HEK293 (cell line): ENCODE measurements around the gene CDRT4.

Experiments used
- ZIC2 ChIP-seq: fragments of 450-650 bp; formaldehyde crosslinking; IDR thresholded peaks from 2 replicates; pipeline ENCODE4 v1.5.1; 2016; ENCODE audit warnings: missing biosample characterization, missing genetic modification characterization
- ZNF121 ChIP-seq: fragments of 450-650 bp; formaldehyde crosslinking; IDR thresholded peaks from 2 replicates; pipeline ENCODE4 v1.5.1; 2016; ENCODE audit warnings: missing biosample characterization, missing genetic modification characterization
- ZNF302 ChIP-seq: fragments of 450-650 bp; formaldehyde crosslinking; IDR thresholded peaks from 2 replicates; pipeline ENCODE4 v1.5.1; 2016; ENCODE audit warnings: missing biosample characterization, missing genetic modification characterization, low read depth
- ZNF670 ChIP-seq: fragments of 450-650 bp; formaldehyde crosslinking; IDR thresholded peaks from 2 replicates; pipeline ENCODE4 v1.5.1; 2016; ENCODE audit warnings: missing biosample characterization, missing genetic modification characterization, low read depth
- ZSCAN16 ChIP-seq: fragments of 450-650 bp; formaldehyde crosslinking; IDR thresholded peaks from 2 replicates; pipeline ENCODE4 v1.5.1; 2016; ENCODE audit warnings: missing biosample characterization, missing genetic modification characterization
- TF ChIP-seq, protein P1 (sequence below): fragments of 450-650 bp; formaldehyde crosslinking; IDR thresholded peaks from 2 replicates; pipeline ENCODE4 v1.5.1; 2016; ENCODE audit warnings: missing biosample characterization, missing genetic modification characterization
- TF ChIP-seq, protein P2 (sequence below): IDR thresholded peaks from 2 replicates; pipeline ENCODE4 v1.6.1; 2011; ENCODE audit warnings: mild to moderate bottlenecking, low read depth, low read length, borderline replicate concordance
- TF ChIP-seq, protein P3 (sequence below): fragments of 450-650 bp; formaldehyde crosslinking; IDR thresholded peaks from 2 replicates; pipeline ENCODE4 v1.5.1; 2016; ENCODE audit warnings: missing biosample characterization, missing genetic modification characterization

- TF ChIP-seq, protein P1, sequence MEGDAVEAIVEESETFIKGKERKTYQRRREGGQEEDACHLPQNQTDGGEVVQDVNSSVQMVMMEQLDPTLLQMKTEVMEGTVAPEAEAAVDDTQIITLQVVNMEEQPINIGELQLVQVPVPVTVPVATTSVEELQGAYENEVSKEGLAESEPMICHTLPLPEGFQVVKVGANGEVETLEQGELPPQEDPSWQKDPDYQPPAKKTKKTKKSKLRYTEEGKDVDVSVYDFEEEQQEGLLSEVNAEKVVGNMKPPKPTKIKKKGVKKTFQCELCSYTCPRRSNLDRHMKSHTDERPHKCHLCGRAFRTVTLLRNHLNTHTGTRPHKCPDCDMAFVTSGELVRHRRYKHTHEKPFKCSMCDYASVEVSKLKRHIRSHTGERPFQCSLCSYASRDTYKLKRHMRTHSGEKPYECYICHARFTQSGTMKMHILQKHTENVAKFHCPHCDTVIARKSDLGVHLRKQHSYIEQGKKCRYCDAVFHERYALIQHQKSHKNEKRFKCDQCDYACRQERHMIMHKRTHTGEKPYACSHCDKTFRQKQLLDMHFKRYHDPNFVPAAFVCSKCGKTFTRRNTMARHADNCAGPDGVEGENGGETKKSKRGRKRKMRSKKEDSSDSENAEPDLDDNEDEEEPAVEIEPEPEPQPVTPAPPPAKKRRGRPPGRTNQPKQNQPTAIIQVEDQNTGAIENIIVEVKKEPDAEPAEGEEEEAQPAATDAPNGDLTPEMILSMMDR (tag by site-specific recombination): no peak
- TF ChIP-seq ZIC2 (tag by site-specific recombination) (no peak), ZSCAN16 (no peak), ZNF121 (tag by site-specific recombination) (no peak), ZNF670 (tag by site-specific recombination) (no peak), ZNF302 (tag by site-specific recombination) (no peak)
- TF ChIP-seq, protein P2, sequence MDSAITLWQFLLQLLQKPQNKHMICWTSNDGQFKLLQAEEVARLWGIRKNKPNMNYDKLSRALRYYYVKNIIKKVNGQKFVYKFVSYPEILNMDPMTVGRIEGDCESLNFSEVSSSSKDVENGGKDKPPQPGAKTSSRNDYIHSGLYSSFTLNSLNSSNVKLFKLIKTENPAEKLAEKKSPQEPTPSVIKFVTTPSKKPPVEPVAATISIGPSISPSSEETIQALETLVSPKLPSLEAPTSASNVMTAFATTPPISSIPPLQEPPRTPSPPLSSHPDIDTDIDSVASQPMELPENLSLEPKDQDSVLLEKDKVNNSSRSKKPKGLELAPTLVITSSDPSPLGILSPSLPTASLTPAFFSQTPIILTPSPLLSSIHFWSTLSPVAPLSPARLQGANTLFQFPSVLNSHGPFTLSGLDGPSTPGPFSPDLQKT: no peak
- TF ChIP-seq, protein P3, sequence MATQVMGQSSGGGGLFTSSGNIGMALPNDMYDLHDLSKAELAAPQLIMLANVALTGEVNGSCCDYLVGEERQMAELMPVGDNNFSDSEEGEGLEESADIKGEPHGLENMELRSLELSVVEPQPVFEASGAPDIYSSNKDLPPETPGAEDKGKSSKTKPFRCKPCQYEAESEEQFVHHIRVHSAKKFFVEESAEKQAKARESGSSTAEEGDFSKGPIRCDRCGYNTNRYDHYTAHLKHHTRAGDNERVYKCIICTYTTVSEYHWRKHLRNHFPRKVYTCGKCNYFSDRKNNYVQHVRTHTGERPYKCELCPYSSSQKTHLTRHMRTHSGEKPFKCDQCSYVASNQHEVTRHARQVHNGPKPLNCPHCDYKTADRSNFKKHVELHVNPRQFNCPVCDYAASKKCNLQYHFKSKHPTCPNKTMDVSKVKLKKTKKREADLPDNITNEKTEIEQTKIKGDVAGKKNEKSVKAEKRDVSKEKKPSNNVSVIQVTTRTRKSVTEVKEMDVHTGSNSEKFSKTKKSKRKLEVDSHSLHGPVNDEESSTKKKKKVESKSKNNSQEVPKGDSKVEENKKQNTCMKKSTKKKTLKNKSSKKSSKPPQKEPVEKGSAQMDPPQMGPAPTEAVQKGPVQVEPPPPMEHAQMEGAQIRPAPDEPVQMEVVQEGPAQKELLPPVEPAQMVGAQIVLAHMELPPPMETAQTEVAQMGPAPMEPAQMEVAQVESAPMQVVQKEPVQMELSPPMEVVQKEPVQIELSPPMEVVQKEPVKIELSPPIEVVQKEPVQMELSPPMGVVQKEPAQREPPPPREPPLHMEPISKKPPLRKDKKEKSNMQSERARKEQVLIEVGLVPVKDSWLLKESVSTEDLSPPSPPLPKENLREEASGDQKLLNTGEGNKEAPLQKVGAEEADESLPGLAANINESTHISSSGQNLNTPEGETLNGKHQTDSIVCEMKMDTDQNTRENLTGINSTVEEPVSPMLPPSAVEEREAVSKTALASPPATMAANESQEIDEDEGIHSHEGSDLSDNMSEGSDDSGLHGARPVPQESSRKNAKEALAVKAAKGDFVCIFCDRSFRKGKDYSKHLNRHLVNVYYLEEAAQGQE (tag by site-specific recombination): no peak
These were observed 58.6 kb downstream of the CDRT4 start for GRCh38 chr17:15408803-15409202.
